K562 (cell line): ENCODE data around the gene SDHAF3. TPM values are rescaled to one million over a fixed set of nuclear protein-coding genes. Genes with fewer than 3 reads are reported as not detected.
A peak's percentile ranks its signal among the peaks of the same experiment; 100 is the strongest.

Experiments used
- ATAC-seq: fragments of 200-7000 bp; cut with Tn5 transposase; 3 replicates; pipeline ENCODE4 v1.9.1; 2020; ENCODE audit warnings: moderate library complexity
- BruUV-seq: library from RNA; stranded (reverse); fragments of 400-500 nt; replicated peaks from 2 replicates; lab custom pipeline; 2021; lab: Mats Ljungman, UMichigan
- CTCF ChIA-PET: fragments of 300-600 bp; formaldehyde crosslinking; extraction: SDS; loops from one replicate; lab custom pipeline; 2021; ENCODE audit warnings: low intra/inter-chr PET ratio; lab: Yijun Ruan, JAX
- POLR2A ChIA-PET: fragments of 300-600, 350-650 bp; sonication (Branson Sonifier 250); formaldehyde crosslinking; extraction: SDS; loops from one replicate; lab custom pipeline; 2021; ENCODE audit warnings: antibody characterized with exemption, inconsistent platforms; lab: Yijun Ruan, JAX
- DNase-seq, 4 experiments: peaks; one replicate each; pipeline versions ENCODE4 v3.0.0 to v3.0.0-alpha.2; 2011 to 2018; ENCODE audit warnings: low spot score in 3 of 4, mixed read lengths in 3 of 4; ENCODE audit errors: extremely low read depth in 1 of 4
- FAIRE-seq: peaks from 2 replicates; lab custom pipeline; 2011; peaks lifted over from hg19 to GRCh38; lab: Jason Lieb, UNC
- H2AFZ ChIP-seq: 2 replicates; pipeline ENCODE4 v1.6.0; 2011; ENCODE audit warnings: low read depth, low read length, control low read depth, inconsistent platforms
- H3K27ac ChIP-seq: fragments of 200-600 bp; 3 replicates; pipeline ENCODE4 v1.8.0; 2011; ENCODE audit warnings: low read depth, mild to moderate bottlenecking, control low read depth, inconsistent platforms, low read length, moderate library complexity, mixed read lengths; ENCODE audit errors: extremely low read depth
- H3K27me3 ChIP-seq, 2 experiments: fragments of 300-600 bp in 1 of 2; 2 replicates in 1 of 2; 3 replicates in 1 of 2; pipeline versions ENCODE4 v1.6.0 to v1.8.0; 2011; ENCODE audit warnings: inconsistent platforms in 2 of 2, low read length in 2 of 2, mild to moderate bottlenecking in 1 of 2, mixed read lengths in 1 of 2, moderate library complexity in 1 of 2; ENCODE audit not compliant: control insufficient read depth in 2 of 2, insufficient read depth in 2 of 2
- H3K36me3 ChIP-seq: fragments of 300-600 bp; 3 replicates; pipeline ENCODE4 v1.8.0; 2011; ENCODE audit warnings: mild to moderate bottlenecking, low read length, inconsistent platforms; ENCODE audit not compliant: control insufficient read depth, insufficient read depth
- H3K4me1 ChIP-seq, 2 experiments: fragments of 200-600 bp in 1 of 2; replicated peaks in 1 of 2; 2 replicates in 1 of 2; 3 replicates in 1 of 2; pipeline versions ENCODE4 v1.5.1 to v1.8.0; 2011; ENCODE audit warnings: inconsistent platforms in 2 of 2, low read length in 2 of 2, mild to moderate bottlenecking in 1 of 2, mixed read lengths in 1 of 2, moderate library complexity in 1 of 2; ENCODE audit not compliant: control insufficient read depth in 2 of 2, insufficient read depth in 2 of 2
- H3K4me2 ChIP-seq: 2 replicates; pipeline ENCODE4 v1.6.1; 2011; ENCODE audit warnings: low read length, control low read depth, inconsistent platforms, mixed read lengths; ENCODE audit not compliant: insufficient read depth
- H3K4me3 ChIP-seq: fragments of 200-600 bp; sonication (generic), shearing (Covaris generic); 2 replicates; pipeline ENCODE4 v1.5.1; 2016; ENCODE audit warnings: control low read depth, inconsistent platforms
- H3K79me2 ChIP-seq: fragments of 200-600 bp; 3 replicates; pipeline ENCODE4 v1.8.0; 2011; ENCODE audit warnings: low read length, inconsistent platforms; ENCODE audit not compliant: control insufficient read depth, insufficient read depth
- H3K9ac ChIP-seq, 2 experiments: 2 replicates each; pipeline versions ENCODE4 v1.6.0 to v1.6.1; 2011; ENCODE audit warnings: low read depth in 2 of 2, low read length in 2 of 2, control low read depth in 1 of 2, inconsistent platforms in 1 of 2, mild to moderate bottlenecking in 1 of 2, mixed read lengths in 1 of 2; ENCODE audit not compliant: insufficient read depth in 1 of 2
- H3K9me1 ChIP-seq: one replicate; pipeline ENCODE4 v1.6.0; 2011; ENCODE audit warnings: inconsistent platforms, mild to moderate bottlenecking, low read length, moderate library complexity; ENCODE audit not compliant: control insufficient read depth, insufficient read depth
- H3K9me3 ChIP-seq: replicated peaks from 2 replicates; pipeline ENCODE4 v1.5.1; 2011; ENCODE audit warnings: low read depth, low read length, inconsistent platforms; ENCODE audit not compliant: control insufficient read depth, insufficient read depth
- H4K20me1 ChIP-seq: replicated peaks from 2 replicates; pipeline ENCODE4 v1.6.1; 2011; ENCODE audit warnings: low read length, inconsistent platforms, mixed read lengths; ENCODE audit not compliant: control insufficient read depth, insufficient read depth
- GATAD2A ChIP-seq: fragments of 450-650 bp; IDR thresholded peaks from 2 replicates; pipeline ENCODE4 v1.6.1; 2017
- HCFC1 ChIP-seq: IDR thresholded peaks from 2 replicates; pipeline ENCODE4 v1.6.1; 2012; ENCODE audit warnings: low read depth, low read length, improper control_type of control experiment
- MYC ChIP-seq, 2 experiments: fragments of 250-450 bp in 1 of 2; sonication (Bioruptor Pico) in 1 of 2; IDR thresholded peaks; 2 replicates each; pipeline versions ENCODE4 v1.5.1 to v1.6.1; 2012 to 2021; ENCODE audit warnings: low read depth in 2 of 2, borderline replicate concordance in 1 of 2, improper control_type of control experiment in 1 of 2, low read length in 1 of 2, mild to moderate bottlenecking in 1 of 2, moderate library complexity in 1 of 2
- POLR2H ChIP-seq: IDR thresholded peaks from 2 replicates; pipeline ENCODE4 v1.6.1; 2016; ENCODE audit warnings: missing genetic modification characterization, low read depth, mild to moderate bottlenecking, control low read depth, missing compliant biosample characterization, moderate library complexity
- SMARCA4 ChIP-seq: fragments of 450-650 bp; IDR thresholded peaks from 2 replicates; pipeline ENCODE4 v1.6.1; 2016
- SMARCB1 ChIP-seq: IDR thresholded peaks from 2 replicates; pipeline ENCODE4 v1.6.1; 2011; ENCODE audit warnings: improper control_type of control experiment, low read depth; ENCODE audit not compliant: insufficient read length
- ZNF197 ChIP-seq: fragments of 200-800 bp; sonication (Bioruptor generic); IDR thresholded peaks from 2 replicates; pipeline ENCODE4 v1.6.1; 2016; ENCODE audit warnings: low read depth, missing genetic modification characterization, missing compliant biosample characterization
- ZNF644 ChIP-seq: fragments of 200-800 bp; sonication (Bioruptor generic); IDR thresholded peaks from 2 replicates; pipeline ENCODE4 v1.6.1; 2016; ENCODE audit warnings: low read depth, missing genetic modification characterization, missing compliant biosample characterization
- ZSCAN29 ChIP-seq: fragments of 450-650 bp; IDR thresholded peaks from 2 replicates; pipeline ENCODE4 v1.6.1; 2017
- WGBS: fragments of 100-300 bp; shearing (Covaris generic); methylation state at CpG from one replicate; pipeline ENCODE4 v1.1.6; 2016; ENCODE audit warnings: low coverage, mixed read lengths; ENCODE audit not compliant: insufficient coverage; ENCODE audit errors: missing lambda C conversion rate; 5-methylcytosine and 5-hydroxymethylcytosine counted together
- in situ Hi-C: fragments of 300-500 bp; cut with MboI; formaldehyde crosslinking; loops from 4 replicates; pipeline ENCODE4 v1.15.0; 2018; ENCODE audit warnings: inconsistent platforms, mixed read lengths
- intact Hi-C: fragments of 100-400 bp; cut with micrococcal nuclease; formaldehyde crosslinking; loops from 2 replicates; pipeline ENCODE4 v1.14.2; 2022
- polyA plus RNA-seq, 8 experiments: library from polyadenylated mRNA; depleted of rRNA in 4 of 8; stranded (reverse) in 5 of 8; unstranded in 3 of 8; fragments of >200 nt; fragmentation: Nextera tagmentation in 2 of 8; fragmentation: Illumina TruSeq in 1 of 8; extraction: Ambion mirVana in 2 of 8; extraction: Trizol in 1 of 8; gene quantifications; 2 replicates each; pipeline versions ENCODE4 v1.2.1 to v1.2.3, GENCODE V29; 2011 to 2014; ENCODE audit warnings: inconsistent platforms in 1 of 8, missing spikeins in 1 of 8
- total RNA-seq, 7 experiments: library from RNA; depleted of rRNA in 6 of 7; stranded (reverse); fragments of >200 nt in 6 of 7; fragmentation: Illumina TruSeq in 2 of 7; extraction: Trizol in 2 of 7; gene quantifications; 2 replicates each; pipeline versions ENCODE4 v1.2.1 to v1.2.3, GENCODE V29; 2011 to 2021; ENCODE audit warnings: low replicate concordance in 1 of 7

Gene SDHAF3
- total and polyA plus RNA-seq, 9 of the 15 experiments (the other 6 are each of a cell fraction or from before 2014, with no cell fraction given), result 51.5 to 403 (median 145) TPM

GRCh38 chr7:97120713-97121457 lies 3.4 kb downstream of the SDHAF3 start:
- Histone ChIP-seq H3K9ac (peak overlapping the region; percentile 15 to 92; a peak in 3 of 4 replicates), H3K36me3 (no peaks in the 10 kb centered on the region), H2AFZ (peak overlapping the region; percentile 16; the same call in 1 of the 2 replicates), H3K27me3 (no peaks in the 10 kb centered on the region), H3K9me3 (peaks cover 7% of the 10 kb centered on the region; the same call in 1 of the 2 replicates), H3K27ac (peak overlapping the region; percentile 89), H3K4me1 (peaks cover 12 to 15% of the 10 kb centered on the region in 2 experiments), H3K4me3 (peak overlapping the region; percentile 73), H3K4me2 (peak overlapping the region; percentile 98), H3K79me2 (peaks cover 83% of the 10 kb centered on the region), H3K9me1 (no peaks in the 10 kb centered on the region), H4K20me1 (no peaks in the 10 kb centered on the region)
- ATAC-seq (peak; percentile 14), DNase-seq (peak in 1 of 4 experiments; percentile 31), FAIRE-seq (no peak)
- ChIA-PET POLR2A (interaction anchor here (0.7 to 1.4 kb wide), 4 partner anchors 9 to 1056 kb away, joined by 3 read pairs; no protein-coding TSS in a partner anchor), CTCF (no interaction called here)
- WGBS, result under 1% methylated on average over 5 of the region's 5 CpGs
- intact Hi-C loops (no loop called here), in situ Hi-C loops (no loop called here)
- TF ChIP-seq GATAD2A (0 out of 2 replicates have a peak, but pooled peaks have one; percentile 52), ZNF197 (CRISPR knock-in tag) (no peak), ZNF644 (tag) (0 out of 2 replicates have a peak, but pooled peaks have one; percentile 56), SMARCB1 (peak; percentile 84), SMARCA4 (peak; percentile 39; the same call in 1 of the 2 replicates), MYC (IDR thresholded peaks at IDR 0.05; ENCODE audit: low read depth, low read length) (0 out of 2 replicates have a peak, but pooled peaks have one; percentile 23), MYC (CRISPR knock-in tag; IDR thresholded peaks at IDR 0.05; ENCODE audit: borderline replicate concordance, low read depth) (no peak), POLR2H (tag) (0 out of 2 replicates have a peak, but pooled peaks have one; percentile 41), HCFC1 (no peak), ZSCAN29 (peak; percentile 65; the same call in 1 of the 2 replicates)
- BruUV-seq, result no TSS peak
